ENCODE data around the gene NT5DC4.

GRCh38 chr2:112767693-112768330 lies 47.0 kb downstream of the NT5DC4 start:
- TF ChIP-seq CTCF (IDR thresholded peaks at IDR 0.05) (no peak), POLR2A (IDR thresholded peaks at IDR 0.05) (no peak)

Data from testis (tissue), 2 donors.